Ovary (tissue), 3 donors: ENCODE measurements around the gene ELF3.

ENCODE experiments used
- POLR2A ChIP-seq: fragments of 450-650 bp; IDR thresholded peaks from one replicate; pipeline ENCODE4 v1.6.1; 2017; ENCODE audit warnings: antibody characterized with exemption, mild to moderate bottlenecking, moderate library complexity
- TF ChIP-seq, protein P1 (sequence below), 3 donors: fragments of 450-650 bp in 2 of 3; fragments of 200-600 bp in 1 of 3; IDR thresholded peaks; one replicate each; pipeline versions ENCODE4 v1.5.1 to v1.8.0; 2016 to 2022; ENCODE audit warnings: antibody characterized with exemption in 3 of 3, mild to moderate bottlenecking in 1 of 3
- donor health status: DM: no; HTN: no; CAD: no.

DNA sequence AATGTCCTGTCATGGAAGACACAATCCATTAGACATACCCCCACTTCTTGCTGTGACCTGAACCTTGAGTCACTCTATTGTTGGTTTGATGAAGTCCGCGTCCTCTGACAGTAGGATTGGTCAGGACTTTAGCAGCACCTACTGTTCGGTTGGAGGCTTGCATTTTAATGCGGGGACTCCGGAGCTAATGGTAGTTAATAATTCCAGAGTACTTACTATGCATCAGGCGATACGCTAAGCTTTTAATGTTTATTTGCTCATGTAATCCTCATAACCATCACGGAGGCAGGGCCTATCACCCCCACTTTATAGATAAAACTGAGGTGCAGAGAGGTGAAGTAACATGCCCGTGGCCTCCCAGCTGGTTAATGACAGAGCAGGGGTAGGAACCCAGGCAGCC is 7.9 kb upstream of the ELF3 start:
- TF ChIP-seq POLR2A = no peak
- TF ChIP-seq, protein P1, sequence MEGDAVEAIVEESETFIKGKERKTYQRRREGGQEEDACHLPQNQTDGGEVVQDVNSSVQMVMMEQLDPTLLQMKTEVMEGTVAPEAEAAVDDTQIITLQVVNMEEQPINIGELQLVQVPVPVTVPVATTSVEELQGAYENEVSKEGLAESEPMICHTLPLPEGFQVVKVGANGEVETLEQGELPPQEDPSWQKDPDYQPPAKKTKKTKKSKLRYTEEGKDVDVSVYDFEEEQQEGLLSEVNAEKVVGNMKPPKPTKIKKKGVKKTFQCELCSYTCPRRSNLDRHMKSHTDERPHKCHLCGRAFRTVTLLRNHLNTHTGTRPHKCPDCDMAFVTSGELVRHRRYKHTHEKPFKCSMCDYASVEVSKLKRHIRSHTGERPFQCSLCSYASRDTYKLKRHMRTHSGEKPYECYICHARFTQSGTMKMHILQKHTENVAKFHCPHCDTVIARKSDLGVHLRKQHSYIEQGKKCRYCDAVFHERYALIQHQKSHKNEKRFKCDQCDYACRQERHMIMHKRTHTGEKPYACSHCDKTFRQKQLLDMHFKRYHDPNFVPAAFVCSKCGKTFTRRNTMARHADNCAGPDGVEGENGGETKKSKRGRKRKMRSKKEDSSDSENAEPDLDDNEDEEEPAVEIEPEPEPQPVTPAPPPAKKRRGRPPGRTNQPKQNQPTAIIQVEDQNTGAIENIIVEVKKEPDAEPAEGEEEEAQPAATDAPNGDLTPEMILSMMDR (IDR thresholded peaks at IDR 0.05) = no peak
